GM03348 (cell line): ENCODE data around the gene SNX9.
A peak's percentile ranks its signal among the peaks of the same experiment; 100 is the strongest.

Experiments used
- DNase-seq: peaks from one replicate; pipeline ENCODE4 v3.0.0; 2012; ENCODE audit warnings: low spot score

The SNX9 gene

DNA sequence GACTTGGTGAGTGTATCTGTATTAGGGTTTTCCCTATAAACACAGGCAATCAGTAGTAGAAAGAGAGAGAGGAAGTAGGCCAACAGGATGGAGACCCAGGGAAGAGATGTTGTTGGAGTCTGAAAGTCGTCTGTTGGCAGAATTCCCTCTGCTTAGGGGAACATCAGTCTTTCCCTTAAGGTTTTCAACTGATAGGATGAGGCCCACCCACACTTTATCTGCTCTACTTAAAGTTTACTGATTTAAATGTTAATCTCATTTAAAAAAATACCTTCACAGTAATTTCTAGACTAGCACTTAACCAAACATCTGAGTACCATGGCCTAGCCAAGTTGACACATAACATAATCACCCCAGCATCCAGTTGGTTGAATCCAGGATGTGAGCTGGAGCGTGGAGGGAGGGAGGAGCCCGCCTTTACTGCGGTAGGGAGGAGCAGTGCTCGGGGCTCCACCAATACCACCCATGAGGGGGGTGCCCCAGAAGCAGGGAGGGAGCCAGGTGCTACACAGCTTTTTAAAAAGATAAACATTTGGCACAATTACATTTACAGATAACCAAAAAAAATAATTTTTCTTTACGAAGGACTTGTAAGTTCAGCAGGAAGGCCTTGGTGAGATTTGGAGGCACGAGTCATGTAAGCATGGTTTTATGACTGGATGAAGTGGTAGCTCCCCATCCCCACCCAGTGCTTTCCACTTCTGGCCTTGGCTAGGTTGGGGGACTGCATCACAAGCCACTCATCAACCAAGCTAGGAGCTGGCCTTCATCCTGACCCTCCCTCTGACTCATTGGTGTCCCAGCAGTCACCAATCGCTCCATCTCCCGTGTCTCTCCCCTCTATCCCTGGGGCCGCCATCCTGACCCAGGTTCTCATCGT, 18.4 kb upstream of the SNX9 start:
- no peak for DNase-seq

DNA sequence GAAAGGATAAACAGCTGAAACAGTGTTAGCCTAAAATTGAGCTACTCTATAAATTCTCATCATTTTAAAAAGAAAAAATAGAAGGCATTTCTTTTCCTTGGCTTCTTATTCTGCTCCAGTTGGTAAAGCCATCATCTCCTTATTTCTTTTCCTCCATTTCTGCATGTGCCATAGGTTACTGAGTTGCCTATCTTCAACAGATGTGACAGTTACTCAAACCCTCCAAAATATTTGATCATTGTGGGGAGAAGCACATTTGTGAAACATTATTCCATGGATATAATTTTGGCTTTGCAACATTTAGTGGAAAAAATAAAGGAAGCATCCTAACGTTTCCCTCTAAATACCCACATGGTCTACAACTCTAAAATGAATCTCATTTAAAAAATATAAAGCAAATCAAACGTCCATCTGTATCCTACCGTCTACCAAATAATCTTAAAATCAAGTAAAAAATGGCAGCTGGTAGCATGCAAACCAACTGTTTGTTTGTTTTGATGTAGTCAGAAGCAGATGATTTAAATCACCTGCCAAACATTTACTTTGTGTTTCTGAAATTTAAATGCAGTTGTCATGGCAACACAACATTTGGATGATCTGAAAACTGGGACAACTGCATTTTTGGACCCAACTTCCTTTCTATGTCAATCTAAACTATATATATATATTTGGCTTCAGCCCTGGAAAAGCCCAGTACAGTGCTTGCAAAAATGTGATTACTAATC, 16.8 kb upstream of the SNX9 start:
- no peak for DNase-seq

DNA sequence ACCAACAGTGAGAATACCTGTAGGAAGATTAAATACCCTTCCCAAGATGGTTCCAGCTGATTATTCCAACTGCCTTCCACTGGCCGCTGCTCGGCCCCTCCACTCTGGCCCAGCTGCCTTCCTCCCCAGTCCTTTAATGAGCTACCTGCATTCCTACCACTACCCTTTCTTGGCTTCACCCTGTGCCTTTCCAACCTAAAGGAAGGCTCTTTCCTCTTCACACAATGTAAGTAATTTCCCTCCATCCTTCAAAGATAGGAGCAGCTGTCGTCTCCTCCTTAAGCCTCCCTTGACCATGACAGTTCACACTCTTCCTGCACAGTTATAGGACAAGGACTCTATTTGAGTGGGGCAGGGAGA, 16.2 kb upstream of the SNX9 start:
- no peak for DNase-seq

DNA sequence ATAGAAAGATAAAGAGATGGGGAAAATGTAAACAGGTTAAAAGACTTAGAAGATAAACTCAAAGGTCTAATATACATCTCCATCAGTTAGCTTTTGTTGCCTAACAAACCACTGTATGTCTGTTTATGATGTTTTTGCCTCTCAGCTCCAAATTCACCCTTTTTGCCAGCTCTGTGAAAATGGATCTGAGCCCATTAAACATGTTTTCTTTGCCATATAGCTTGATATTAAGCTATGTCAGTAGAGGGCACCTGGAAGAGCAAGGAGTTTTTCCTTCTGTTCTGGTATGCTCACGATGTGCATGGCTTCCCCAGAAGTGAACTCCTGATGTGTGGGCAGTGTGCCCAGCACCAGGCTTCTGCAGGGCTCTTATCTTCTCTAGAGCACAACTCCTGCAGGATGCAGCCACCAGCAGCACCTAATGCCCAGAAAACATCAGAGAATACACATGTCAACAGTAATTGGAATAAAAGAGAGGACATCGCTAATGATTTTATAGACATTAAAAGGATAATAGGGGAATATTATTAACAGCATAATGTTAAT, 14.6 kb upstream of the SNX9 start:
- DNase-seq = no peak

- no peak for DNase-seq
These were observed 13.4 kb upstream of the SNX9 start for GRCh38 chr6:157809613-157810012.

DNA sequence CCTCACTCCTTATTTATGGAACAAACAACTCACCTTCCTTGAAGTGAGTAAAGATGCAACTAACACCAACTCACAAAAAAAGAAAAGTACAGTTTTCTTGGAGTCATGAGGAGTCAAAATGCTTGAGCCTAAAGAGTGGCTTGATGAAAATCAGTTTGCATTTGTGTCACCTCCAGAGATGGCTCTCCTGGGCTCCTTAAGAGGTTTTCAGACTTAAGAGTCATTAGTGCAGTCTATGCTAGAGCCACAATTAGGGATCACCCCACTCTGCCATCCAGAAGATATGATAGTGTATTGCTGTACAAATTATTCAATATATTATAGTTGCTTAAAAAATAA, 11.9 kb upstream of the SNX9 start:
- no peak for DNase-seq

GRCh38 chr6:157811476-157812173, 11.4 kb upstream of the SNX9 start:
- DNase-seq = no peak

- no peak for DNase-seq
These were observed 10.4 kb upstream of the SNX9 start for GRCh38 chr6:157812425-157813171.

DNA sequence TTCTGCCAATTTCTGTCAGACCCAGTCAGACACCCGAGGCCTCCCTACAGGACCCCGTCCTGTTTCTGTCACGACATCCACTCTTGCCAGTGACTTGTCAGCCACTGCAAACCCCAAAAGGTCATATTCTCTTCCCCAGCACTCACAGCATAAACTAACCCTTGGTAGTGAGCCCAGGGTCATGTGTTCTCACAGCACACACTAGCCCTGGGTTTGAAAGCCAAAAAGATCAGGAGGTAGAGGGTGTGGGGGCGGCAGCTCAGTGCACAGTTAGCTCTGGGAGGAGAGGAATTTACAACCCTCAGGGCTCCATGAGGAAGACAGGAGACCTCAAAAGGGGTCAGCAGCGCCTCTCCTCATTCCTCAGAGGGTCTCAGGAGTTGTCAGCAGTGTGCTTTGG, 9.9 kb upstream of the SNX9 start:
- peak; percentile 35 for DNase-seq

GRCh38 chr6:157813750-157814455, 9.1 kb upstream of the SNX9 start:
- peak; percentile 30 for DNase-seq

DNA sequence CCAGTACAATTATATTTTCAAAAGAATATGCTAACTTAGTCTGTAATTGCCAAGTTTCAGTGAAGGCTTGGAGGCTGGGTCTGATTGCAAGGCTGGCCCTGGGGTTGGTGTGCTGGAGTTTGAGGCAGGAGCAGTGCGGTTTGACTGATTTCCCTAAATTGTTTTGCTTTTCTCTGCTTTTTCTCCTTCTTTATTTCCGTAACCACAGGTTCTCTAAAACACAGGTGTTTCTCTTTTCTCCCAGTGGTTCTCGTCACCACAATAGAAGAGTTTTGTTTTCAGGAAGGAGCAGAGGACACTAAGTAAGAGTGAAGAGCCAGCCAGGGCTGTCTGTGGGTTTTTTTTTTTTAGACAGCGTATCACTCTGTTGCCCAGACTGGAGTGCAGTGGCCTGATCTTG, 8.2 kb upstream of the SNX9 start:
- no peak for DNase-seq

GRCh38 chr6:157821342-157822033, 1.6 kb upstream of the SNX9 start:
- DNase-seq = no peak

DNA sequence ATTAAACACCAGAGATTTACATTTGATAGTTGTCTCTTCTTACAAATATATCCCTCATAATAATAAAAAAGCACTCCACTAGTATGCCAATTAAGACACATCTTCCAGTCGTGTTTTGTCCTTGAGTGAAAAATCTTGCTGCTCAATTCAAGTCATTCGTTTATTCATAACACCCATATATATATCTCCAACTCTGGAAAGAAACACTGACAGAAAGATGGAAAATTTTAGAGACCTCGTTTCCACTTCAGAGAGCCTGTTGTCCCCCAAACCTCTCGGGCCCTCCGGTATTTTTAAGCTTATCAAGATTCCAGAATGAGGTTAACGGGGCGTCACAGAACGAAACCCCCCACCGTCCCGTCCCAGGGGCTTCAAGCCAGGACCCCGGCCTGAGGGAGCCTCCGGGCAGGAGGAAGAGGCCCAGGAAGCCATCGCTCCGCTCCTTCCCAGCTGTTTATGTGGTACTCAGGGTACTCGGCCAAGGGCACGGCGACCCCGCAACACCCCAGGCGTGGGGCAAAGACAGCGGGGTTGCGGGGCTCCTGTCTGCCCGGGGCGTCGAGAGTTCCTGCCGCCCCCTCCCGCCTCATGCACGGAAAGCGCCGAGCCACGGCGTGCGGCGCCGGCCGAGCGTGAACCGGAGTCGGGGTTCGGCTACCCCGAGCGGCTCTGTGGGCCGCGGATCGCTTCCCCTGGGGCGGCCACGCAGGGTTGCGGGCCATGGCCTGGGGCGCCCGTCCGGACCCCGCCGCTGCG, 623 bp upstream of the SNX9 start:
- no peak for DNase-seq

GRCh38 chr6:157823528-157824370, 703 bp downstream of the SNX9 start:
- DNase-seq = peak; percentile 39

DNA sequence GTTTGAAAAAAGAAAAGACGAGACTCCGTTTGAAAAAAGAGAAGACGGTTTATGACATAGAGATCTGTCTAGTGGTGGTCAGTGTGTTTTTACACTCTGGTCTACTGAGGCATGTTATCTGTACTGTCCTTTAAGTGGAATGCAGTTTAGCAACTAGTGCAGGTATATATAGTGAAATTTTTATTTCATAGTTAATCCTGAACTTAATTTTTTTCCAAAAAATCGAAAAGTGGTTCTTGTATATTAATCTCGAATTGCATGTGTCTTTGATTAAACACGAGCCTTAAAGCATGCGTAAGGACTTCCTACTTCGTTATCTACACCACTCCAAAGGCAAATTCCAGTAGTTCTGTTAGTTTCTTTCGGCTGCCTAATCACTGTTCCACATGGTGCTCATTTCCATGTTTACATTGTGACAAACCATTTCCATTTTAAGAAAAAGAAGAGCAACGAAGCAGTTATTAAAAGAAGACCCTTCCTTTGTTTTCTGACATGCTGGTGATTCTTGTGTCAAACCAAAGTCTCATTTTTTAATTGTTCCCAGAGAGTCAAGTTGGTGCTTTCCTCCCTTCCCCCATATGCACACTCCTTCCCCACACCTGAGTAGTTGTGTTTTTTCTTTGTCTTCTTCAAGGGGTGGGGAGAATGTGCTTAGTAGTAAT, 2.3 kb downstream of the SNX9 start:
- no peak for DNase-seq

- no peak for DNase-seq
These were observed 7.4 kb downstream of the SNX9 start for GRCh38 chr6:157830354-157831017.

DNA sequence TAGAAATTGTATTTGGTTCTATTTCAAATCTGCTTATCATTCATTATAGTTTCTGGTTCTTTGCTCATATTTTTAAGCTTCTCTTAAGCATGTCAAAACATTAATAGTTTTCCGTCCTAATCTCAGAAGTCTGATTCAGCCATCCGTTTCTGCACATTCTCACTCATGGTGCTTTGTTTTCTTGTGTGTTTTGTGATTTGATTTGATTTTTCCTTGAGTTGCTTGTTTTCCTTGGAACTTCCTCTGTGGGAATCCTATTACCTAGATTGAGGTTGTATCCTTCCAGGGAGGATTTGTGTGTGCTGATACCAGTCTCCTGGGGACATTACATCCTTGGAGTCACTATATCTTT, 7.9 kb downstream of the SNX9 start:
- DNase-seq = no peak
